GM23338 (cell line): ENCODE data around the gene DNAJB8. TPM values are rescaled to one million over a fixed set of nuclear protein-coding genes. Genes with fewer than 3 reads are reported as not detected.

Experiments
- ATAC-seq: fragments of 200-7000 bp; cut with Tn5 transposase; 3 replicates; pipeline ENCODE4 v1.9.1; 2020
- DNase-seq: peaks from one replicate; pipeline ENCODE4 v3.0.0-alpha.2; 2015; ENCODE audit warnings: low spot score
- H2AFZ ChIP-seq: fragments of 200-600 bp; sonication (generic); 2 replicates; pipeline ENCODE4 v1.8.0; 2016; ENCODE audit warnings: antibody characterized with exemption, mild to moderate bottlenecking, moderate library complexity
- H3F3A ChIP-seq: fragments of 200-600 bp; sonication (generic); replicated peaks from 2 replicates; pipeline ENCODE4 v1.8.0; 2017; ENCODE audit warnings: antibody characterized with exemption, mixed run types, low read depth
- H3K27ac ChIP-seq: fragments of 200-600 bp; sonication (generic); 2 replicates; pipeline ENCODE4 v1.6.1; 2016; ENCODE audit warnings: low read depth
- H3K27me3 ChIP-seq: fragments of 200-600 bp; sonication (generic); 2 replicates; pipeline ENCODE4 v1.8.0; 2016; ENCODE audit warnings: mild to moderate bottlenecking, mixed run types, moderate library complexity; ENCODE audit not compliant: insufficient read depth
- H3K36me3 ChIP-seq: fragments of 200-600 bp; sonication (generic); 2 replicates; pipeline ENCODE4 v1.8.0; 2016; ENCODE audit warnings: mild to moderate bottlenecking; ENCODE audit not compliant: insufficient read depth
- H3K4me1 ChIP-seq: fragments of 200-600 bp; sonication (generic); 2 replicates; pipeline ENCODE4 v1.8.0; 2016; ENCODE audit warnings: mild to moderate bottlenecking, moderate library complexity; ENCODE audit not compliant: insufficient read depth
- H3K4me2 ChIP-seq: fragments of 200-600 bp; sonication (generic); 2 replicates; pipeline ENCODE4 v1.7.1; 2017; ENCODE audit warnings: mixed run types
- H3K4me3 ChIP-seq: fragments of 200-600 bp; sonication (generic); 2 replicates; pipeline ENCODE4 v1.6.1; 2016; ENCODE audit warnings: mixed run types
- H3K79me2 ChIP-seq: fragments of 200-600 bp; sonication (generic); replicated peaks from 2 replicates; pipeline ENCODE4 v1.8.0; 2017; ENCODE audit warnings: mild to moderate bottlenecking; ENCODE audit not compliant: insufficient read depth
- H3K9me2 ChIP-seq: fragments of 200-600 bp; sonication (generic); 2 replicates; pipeline ENCODE4 v1.8.0; 2017; ENCODE audit not compliant: insufficient read depth
- H4K20me1 ChIP-seq: fragments of 200-600 bp; sonication (generic); replicated peaks from 2 replicates; pipeline ENCODE4 v1.8.0; 2017; ENCODE audit warnings: mild to moderate bottlenecking; ENCODE audit not compliant: insufficient read depth
- H3K27ac Mint-ChIP-seq: 2 replicates; pipeline ENCODE4 v1.8.0; 2020; ENCODE audit warnings: inconsistent platforms, mild to moderate bottlenecking, moderate library complexity, mixed read lengths
- H3K27me3 Mint-ChIP-seq: 3 replicates; pipeline ENCODE4 v1.8.0; 2022; ENCODE audit warnings: low read depth, mild to moderate bottlenecking, moderate library complexity, mixed read lengths, inconsistent platforms; ENCODE audit not compliant: insufficient read depth, poor library complexity
- H3K36me3 Mint-ChIP-seq: 3 replicates; pipeline ENCODE4 v1.8.0; 2021; ENCODE audit warnings: low read depth, mild to moderate bottlenecking, inconsistent platforms, moderate library complexity, mixed read lengths
- H3K4me1 Mint-ChIP-seq: 3 replicates; pipeline ENCODE4 v1.8.0; 2020; ENCODE audit warnings: mild to moderate bottlenecking, inconsistent platforms, mixed read lengths
- H3K4me3 Mint-ChIP-seq: 3 replicates; pipeline ENCODE4 v1.8.0; 2021; ENCODE audit warnings: moderate library complexity, mild to moderate bottlenecking, inconsistent platforms, mixed read lengths
- H3K9me3 Mint-ChIP-seq: 3 replicates; pipeline ENCODE4 v1.8.0; 2020; ENCODE audit warnings: moderate library complexity, mild to moderate bottlenecking, inconsistent platforms, mixed read lengths
- CREB1 ChIP-seq: fragments of 250-450 bp; sonication (Bioruptor Pico); IDR thresholded peaks from 2 replicates; pipeline ENCODE4 v1.5.0; 2020; ENCODE audit warnings: low read depth, mild to moderate bottlenecking, moderate library complexity
- ETS1 ChIP-seq: IDR thresholded peaks from 2 replicates; pipeline ENCODE4 v1.6.1; 2016; ENCODE audit warnings: antibody characterized with exemption
- EZH2 ChIP-seq: fragments of 200-600 bp; sonication (generic); IDR thresholded peaks from one replicate; pipeline ENCODE4 v1.8.0; 2017; ENCODE audit warnings: antibody characterized with exemption, mild to moderate bottlenecking, low read depth; ENCODE audit not compliant: unreplicated experiment
- EZH2phosphoT487 ChIP-seq: fragments of 200-600 bp; sonication (generic); IDR thresholded peaks from one replicate; pipeline ENCODE4 v1.8.1; 2018; ENCODE audit warnings: antibody characterized with exemption; ENCODE audit not compliant: unreplicated experiment
- JUNB ChIP-seq: IDR thresholded peaks from one replicate; pipeline ENCODE4 v1.6.1; 2016; ENCODE audit warnings: antibody characterized with exemption; ENCODE audit not compliant: unreplicated experiment
- NANOG ChIP-seq: IDR thresholded peaks from 2 replicates; pipeline ENCODE4 v1.6.1; 2016; ENCODE audit warnings: antibody characterized with exemption, borderline replicate concordance
- POLR2AphosphoS5 ChIP-seq: IDR thresholded peaks from 2 replicates; pipeline ENCODE4 v1.6.1; 2016; ENCODE audit warnings: antibody characterized with exemption, low read depth
- STAT1 ChIP-seq: IDR thresholded peaks from one replicate; pipeline ENCODE4 v1.6.1; 2016; ENCODE audit warnings: antibody characterized with exemption; ENCODE audit not compliant: unreplicated experiment
- ZNF114 ChIP-seq: fragments of 250-450 bp; sonication (Bioruptor Pico); IDR thresholded peaks from 2 replicates; pipeline ENCODE4 v1.5.0; 2020; ENCODE audit warnings: mild to moderate bottlenecking, moderate library complexity
- ZNF331 ChIP-seq: fragments of 250-450 bp; sonication (Bioruptor Pico); IDR thresholded peaks from 2 replicates; pipeline ENCODE4 v1.5.0; 2020; ENCODE audit warnings: low read depth, mild to moderate bottlenecking, moderate library complexity
- ZNF462 ChIP-seq: fragments of 250-450 bp; sonication (Bioruptor Pico); IDR thresholded peaks from 2 replicates; pipeline ENCODE4 v1.5.0; 2020; ENCODE audit warnings: mild to moderate bottlenecking, moderate library complexity
- polyA plus RNA-seq: library from polyadenylated mRNA; unstranded; fragments of >200 nt; fragmentation: Nextera tagmentation; extraction: Ambion mirVana; gene quantifications from 2 replicates; pipeline ENCODE4 v1.2.1, GENCODE V29; 2016
- total RNA-seq: library from RNA; depleted of rRNA; stranded (reverse); fragments of >200 nt; shearing (Covaris generic); gene quantifications from 2 replicates; pipeline ENCODE4 v1.2.3, GENCODE V29; 2014
- TF ChIP-seq, protein P1 (sequence below): IDR thresholded peaks from one replicate; pipeline ENCODE4 v1.6.1; 2018; ENCODE audit warnings: antibody characterized with exemption; ENCODE audit not compliant: unreplicated experiment
- TF ChIP-seq, protein P2 (sequence below), 2 experiments: fragments of 200-600 bp in 1 of 2; sonication (generic) in 1 of 2; conservative IDR thresholded peaks; 2 replicates each; pipeline versions ENCODE4 v1.5.1 to v1.6.1; 2016 to 2017; ENCODE audit warnings: antibody characterized with exemption in 2 of 2, low read depth in 2 of 2, mild to moderate bottlenecking in 2 of 2, moderate library complexity in 1 of 2

DNAJB8 gene
- total and polyA plus RNA-seq, 2 experiments from 2014 or later, result not detected

DNA sequence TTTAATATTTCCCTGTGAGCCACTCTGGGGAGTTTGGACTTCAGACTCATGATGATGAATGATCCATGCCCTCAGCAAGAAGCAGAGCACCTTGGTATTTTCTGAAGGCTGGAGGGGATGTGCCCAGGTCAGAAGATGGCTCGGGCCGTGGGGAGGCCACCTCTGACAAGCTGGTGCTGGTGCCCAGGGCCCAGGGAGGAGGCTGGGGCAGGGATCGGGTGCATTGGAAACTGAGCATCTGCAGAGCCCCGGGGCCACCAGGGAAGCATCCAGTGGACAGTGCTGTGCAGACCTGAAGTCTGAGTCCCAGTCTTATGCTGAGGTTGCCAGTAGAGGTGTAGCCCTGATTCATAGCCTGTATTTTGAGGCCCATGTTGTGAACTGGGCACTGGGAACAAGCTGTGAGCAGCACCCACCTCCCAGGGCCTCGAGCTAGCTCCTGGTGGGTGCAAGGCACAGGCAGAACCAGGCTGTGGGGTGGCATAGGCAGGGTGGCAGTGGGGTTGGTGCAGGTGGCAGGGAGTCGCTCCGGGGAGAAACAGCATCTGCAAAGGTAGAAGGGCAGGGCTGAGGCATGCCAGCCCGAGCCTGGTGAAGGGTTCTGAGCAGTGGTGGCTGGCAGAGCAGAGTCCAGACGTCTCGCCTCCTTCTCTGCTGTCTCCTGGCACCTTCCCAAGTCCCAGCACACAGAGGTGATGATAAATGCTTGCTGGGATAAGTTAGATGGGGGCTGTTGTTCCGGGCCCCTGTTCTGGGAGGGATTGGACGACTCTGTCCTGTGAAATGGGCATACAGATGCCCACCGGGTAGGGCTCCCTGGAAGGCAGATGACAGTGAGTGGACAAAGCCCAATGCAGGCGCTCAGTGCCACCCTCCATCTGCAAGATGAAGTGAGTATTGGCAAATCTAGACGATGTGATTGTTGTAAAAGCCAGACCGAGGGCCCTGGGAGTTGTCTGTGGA, 10.6 kb downstream of the DNAJB8 start:
- H3K36me3 ChIP-seq, result no peaks in the 10 kb centered on the region
- DNase-seq (no peak), ATAC-seq (no peak)
- Mint-ChIP-seq H3K4me3 (no peak overlapping the region), H3K27ac (no peak overlapping the region), H3K9me3 (no peaks in the 10 kb centered on the region), H3K4me1 (no peaks in the 10 kb centered on the region; the same call in 2 of the 3 replicates), H3K36me3 (no peaks in the 10 kb centered on the region; the same call in 2 of the 3 replicates), H3K27me3 (peaks cover 27% of the 10 kb centered on the region)
- TF ChIP-seq ETS1 (no peak), CREB1 (no peak), EZH2phosphoT487 (no peak), NANOG (no peak), ZNF114 (CRISPR knock-in tag) (no peak), EZH2 (no peak), STAT1 (no peak), ZNF462 (CRISPR knock-in tag) (no peak), POLR2AphosphoS5 (no peak), JUNB (no peak), ZNF331 (CRISPR knock-in tag) (no peak)
- TF ChIP-seq, protein P1, sequence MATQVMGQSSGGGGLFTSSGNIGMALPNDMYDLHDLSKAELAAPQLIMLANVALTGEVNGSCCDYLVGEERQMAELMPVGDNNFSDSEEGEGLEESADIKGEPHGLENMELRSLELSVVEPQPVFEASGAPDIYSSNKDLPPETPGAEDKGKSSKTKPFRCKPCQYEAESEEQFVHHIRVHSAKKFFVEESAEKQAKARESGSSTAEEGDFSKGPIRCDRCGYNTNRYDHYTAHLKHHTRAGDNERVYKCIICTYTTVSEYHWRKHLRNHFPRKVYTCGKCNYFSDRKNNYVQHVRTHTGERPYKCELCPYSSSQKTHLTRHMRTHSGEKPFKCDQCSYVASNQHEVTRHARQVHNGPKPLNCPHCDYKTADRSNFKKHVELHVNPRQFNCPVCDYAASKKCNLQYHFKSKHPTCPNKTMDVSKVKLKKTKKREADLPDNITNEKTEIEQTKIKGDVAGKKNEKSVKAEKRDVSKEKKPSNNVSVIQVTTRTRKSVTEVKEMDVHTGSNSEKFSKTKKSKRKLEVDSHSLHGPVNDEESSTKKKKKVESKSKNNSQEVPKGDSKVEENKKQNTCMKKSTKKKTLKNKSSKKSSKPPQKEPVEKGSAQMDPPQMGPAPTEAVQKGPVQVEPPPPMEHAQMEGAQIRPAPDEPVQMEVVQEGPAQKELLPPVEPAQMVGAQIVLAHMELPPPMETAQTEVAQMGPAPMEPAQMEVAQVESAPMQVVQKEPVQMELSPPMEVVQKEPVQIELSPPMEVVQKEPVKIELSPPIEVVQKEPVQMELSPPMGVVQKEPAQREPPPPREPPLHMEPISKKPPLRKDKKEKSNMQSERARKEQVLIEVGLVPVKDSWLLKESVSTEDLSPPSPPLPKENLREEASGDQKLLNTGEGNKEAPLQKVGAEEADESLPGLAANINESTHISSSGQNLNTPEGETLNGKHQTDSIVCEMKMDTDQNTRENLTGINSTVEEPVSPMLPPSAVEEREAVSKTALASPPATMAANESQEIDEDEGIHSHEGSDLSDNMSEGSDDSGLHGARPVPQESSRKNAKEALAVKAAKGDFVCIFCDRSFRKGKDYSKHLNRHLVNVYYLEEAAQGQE, result no peak
- TF ChIP-seq, protein P2, sequence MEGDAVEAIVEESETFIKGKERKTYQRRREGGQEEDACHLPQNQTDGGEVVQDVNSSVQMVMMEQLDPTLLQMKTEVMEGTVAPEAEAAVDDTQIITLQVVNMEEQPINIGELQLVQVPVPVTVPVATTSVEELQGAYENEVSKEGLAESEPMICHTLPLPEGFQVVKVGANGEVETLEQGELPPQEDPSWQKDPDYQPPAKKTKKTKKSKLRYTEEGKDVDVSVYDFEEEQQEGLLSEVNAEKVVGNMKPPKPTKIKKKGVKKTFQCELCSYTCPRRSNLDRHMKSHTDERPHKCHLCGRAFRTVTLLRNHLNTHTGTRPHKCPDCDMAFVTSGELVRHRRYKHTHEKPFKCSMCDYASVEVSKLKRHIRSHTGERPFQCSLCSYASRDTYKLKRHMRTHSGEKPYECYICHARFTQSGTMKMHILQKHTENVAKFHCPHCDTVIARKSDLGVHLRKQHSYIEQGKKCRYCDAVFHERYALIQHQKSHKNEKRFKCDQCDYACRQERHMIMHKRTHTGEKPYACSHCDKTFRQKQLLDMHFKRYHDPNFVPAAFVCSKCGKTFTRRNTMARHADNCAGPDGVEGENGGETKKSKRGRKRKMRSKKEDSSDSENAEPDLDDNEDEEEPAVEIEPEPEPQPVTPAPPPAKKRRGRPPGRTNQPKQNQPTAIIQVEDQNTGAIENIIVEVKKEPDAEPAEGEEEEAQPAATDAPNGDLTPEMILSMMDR (conservative IDR thresholded peaks at IDR 0.05; ENCODE audit: low read depth in 2 of 2), result no peak
- H4K20me1 ChIP-seq, result no peaks in the 10 kb centered on the region
- no peaks in the 10 kb centered on the region; the same call in 1 of the 2 replicates for H3K27me3 ChIP-seq
- H3K4me3 ChIP-seq, result no peak overlapping the region
- no peaks in the 10 kb centered on the region for H3F3A ChIP-seq
- no peak overlapping the region for H3K27ac ChIP-seq
- no peaks in the 10 kb centered on the region for H3K79me2 ChIP-seq
- H3K4me2 ChIP-seq, result no peak overlapping the region
- H3K9me2 ChIP-seq, result no peaks in the 10 kb centered on the region
- no peaks in the 10 kb centered on the region for H3K4me1 ChIP-seq
- H2AFZ ChIP-seq, result no peak overlapping the region
